ENCODE results near the gene ERAS. TPM values are rescaled to one million over a fixed set of nuclear protein-coding genes. Genes with fewer than 3 reads are reported as not detected.

The ERAS gene
- total RNA-seq, 2 donors from 2014 or later: not detected

GRCh38 chrX:48823053-48823452 is 3.3 kb upstream of the ERAS start:
- no peak for TF ChIP-seq CTCF (IDR thresholded peaks at IDR 0.05)
- DNase-seq (ENCODE audit: low spot score): no peak
- Histone ChIP-seq H3K4me3 (no peak overlapping the region), H3K36me3 (no peaks in the 10 kb centered on the region), H3K4me1 (no peaks in the 10 kb centered on the region), H3K27ac (no peak overlapping the region), H3K27me3 (no peaks in the 10 kb centered on the region), H3K9me3 (peaks cover 0 to 7% of the 10 kb centered on the region in 2 donors)

- Histone ChIP-seq H3K27ac (no peak overlapping the region), H3K4me1 (no peaks in the 10 kb centered on the region), H3K4me3 (no peak overlapping the region), H3K36me3 (no peaks in the 10 kb centered on the region), H3K27me3 (no peaks in the 10 kb centered on the region), H3K9me3 (peaks cover 0 to 7% of the 10 kb centered on the region in 2 donors)
- DNase-seq (ENCODE audit: low spot score): no peak
- TF ChIP-seq CTCF (IDR thresholded peaks at IDR 0.05): no peak
These were observed 2.2 kb upstream of the ERAS start for GRCh38 chrX:48824066-48824465.

- H3K27me3 ChIP-seq: no peaks in the 10 kb centered on the region
- H3K4me3 ChIP-seq: no peak overlapping the region
- no peaks in the 10 kb centered on the region for H3K36me3 ChIP-seq
- H3K4me1 ChIP-seq: no peaks in the 10 kb centered on the region
- H3K27ac ChIP-seq: no peak overlapping the region
- peaks cover 0 to 7% of the 10 kb centered on the region in 2 donors for H3K9me3 ChIP-seq
- DNase-seq (ENCODE audit: low spot score): no peak
- no peak for TF ChIP-seq CTCF (IDR thresholded peaks at IDR 0.05)
These were observed 752 bp downstream of the ERAS start for GRCh38 chrX:48826876-48827653.

- H3K27ac ChIP-seq: no peak overlapping the region
- DNase-seq (ENCODE audit: low spot score): no peak
- H3K36me3 ChIP-seq: no peaks in the 10 kb centered on the region
- H3K4me1 ChIP-seq: no peaks in the 10 kb centered on the region
- peaks cover 0 to 7% of the 10 kb centered on the region in 2 donors for H3K9me3 ChIP-seq
- H3K27me3 ChIP-seq: no peaks in the 10 kb centered on the region
- no peak overlapping the region for H3K4me3 ChIP-seq
- TF ChIP-seq CTCF (IDR thresholded peaks at IDR 0.05): no peak
These were observed 1.3 kb downstream of the ERAS start for GRCh38 chrX:48827654-48827968.

- Histone ChIP-seq H3K9me3 (peaks cover 0 to 7% of the 10 kb centered on the region in 2 donors), H3K4me3 (no peak overlapping the region), H3K36me3 (no peaks in the 10 kb centered on the region), H3K4me1 (no peaks in the 10 kb centered on the region), H3K27me3 (no peaks in the 10 kb centered on the region), H3K27ac (no peak overlapping the region)
- no peak for TF ChIP-seq CTCF (IDR thresholded peaks at IDR 0.05)
- no peak for DNase-seq (ENCODE audit: low spot score)
These were observed 2.9 kb downstream of the ERAS start for GRCh38 chrX:48829016-48829735.
